Prostate gland (tissue), 2 donors: Measurements from ENCODE around the gene NTNG2.

Experiments used
- POLR2A ChIP-seq: fragments of 450-650 bp; IDR thresholded peaks from one replicate; pipeline ENCODE4 v1.6.1; 2016; ENCODE audit warnings: antibody characterized with exemption, mild to moderate bottlenecking
- POLR2AphosphoS5 ChIP-seq: sonication (generic); formaldehyde crosslinking; IDR thresholded peaks from one replicate; pipeline ENCODE4 v1.6.1; 2017; ENCODE audit warnings: antibody characterized with exemption
- TF ChIP-seq, protein P1 (sequence below), 4 experiments: fragments of 200-600 bp in 2 of 4; fragments of 450-650 bp in 2 of 4; sonication (generic) in 2 of 4; IDR thresholded peaks; 1 replicate in 3 of 4; 2 replicates in 1 of 4; pipeline ENCODE4 v1.5.1; 2016 to 2019; ENCODE audit warnings: antibody characterized with exemption in 4 of 4, mild to moderate bottlenecking in 2 of 4, moderate library complexity in 2 of 4

DNA sequence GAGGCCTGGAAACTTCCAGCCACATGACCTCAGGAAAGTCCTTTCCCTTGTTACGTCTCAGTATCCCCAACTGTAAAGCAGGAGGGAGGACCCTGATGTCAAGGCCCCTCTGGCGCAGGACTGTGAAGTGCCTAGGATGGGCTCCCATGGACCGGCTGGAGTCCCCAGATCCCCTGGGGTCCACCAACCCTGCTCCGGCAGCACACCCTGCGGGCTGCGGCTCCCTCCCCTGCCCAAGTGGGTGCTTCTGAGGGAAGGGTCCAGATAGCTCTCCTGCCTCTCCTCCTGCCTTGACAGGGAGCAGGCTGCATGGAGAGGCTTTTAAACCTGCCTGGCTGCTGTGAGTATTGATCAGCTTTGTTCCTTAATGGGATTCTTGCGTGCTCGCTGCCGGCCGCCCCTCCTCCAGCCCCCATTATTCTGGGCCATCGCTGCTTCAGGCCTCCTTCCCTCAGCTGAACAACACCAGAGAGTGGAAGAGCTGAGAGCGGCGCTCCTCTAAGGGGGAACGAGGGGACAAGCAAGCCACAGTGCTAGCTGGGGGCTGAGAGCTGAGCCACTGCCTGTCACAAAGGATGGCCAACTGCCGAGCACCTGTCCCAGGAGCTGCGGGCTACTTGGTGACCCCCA is 25.6 kb upstream of the NTNG2 start:
- TF ChIP-seq POLR2A, result no peak
- TF ChIP-seq, protein P1, sequence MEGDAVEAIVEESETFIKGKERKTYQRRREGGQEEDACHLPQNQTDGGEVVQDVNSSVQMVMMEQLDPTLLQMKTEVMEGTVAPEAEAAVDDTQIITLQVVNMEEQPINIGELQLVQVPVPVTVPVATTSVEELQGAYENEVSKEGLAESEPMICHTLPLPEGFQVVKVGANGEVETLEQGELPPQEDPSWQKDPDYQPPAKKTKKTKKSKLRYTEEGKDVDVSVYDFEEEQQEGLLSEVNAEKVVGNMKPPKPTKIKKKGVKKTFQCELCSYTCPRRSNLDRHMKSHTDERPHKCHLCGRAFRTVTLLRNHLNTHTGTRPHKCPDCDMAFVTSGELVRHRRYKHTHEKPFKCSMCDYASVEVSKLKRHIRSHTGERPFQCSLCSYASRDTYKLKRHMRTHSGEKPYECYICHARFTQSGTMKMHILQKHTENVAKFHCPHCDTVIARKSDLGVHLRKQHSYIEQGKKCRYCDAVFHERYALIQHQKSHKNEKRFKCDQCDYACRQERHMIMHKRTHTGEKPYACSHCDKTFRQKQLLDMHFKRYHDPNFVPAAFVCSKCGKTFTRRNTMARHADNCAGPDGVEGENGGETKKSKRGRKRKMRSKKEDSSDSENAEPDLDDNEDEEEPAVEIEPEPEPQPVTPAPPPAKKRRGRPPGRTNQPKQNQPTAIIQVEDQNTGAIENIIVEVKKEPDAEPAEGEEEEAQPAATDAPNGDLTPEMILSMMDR (IDR thresholded peaks at IDR 0.05), result no peak
- no peak for TF ChIP-seq POLR2AphosphoS5
